IMR-90 (cell line): ENCODE results near the gene SLC38A8. TPM values are rescaled to one million over a fixed set of nuclear protein-coding genes. Genes with fewer than 3 reads are reported as not detected.

Source experiments
- ATAC-seq: fragments of 200-7000 bp; cut with Tn5 transposase; 2 replicates; pipeline ENCODE4 v1.9.1; 2020; ENCODE audit warnings: low read depth, mild to moderate bottlenecking, moderate library complexity
- BruUV-seq: library from RNA; stranded (reverse); fragments of 400-500 nt; replicated peaks from 2 replicates; lab custom pipeline; 2021; lab: Mats Ljungman, UMichigan
- CTCF ChIA-PET: fragments of 300-600 bp; formaldehyde crosslinking; extraction: SDS; loops from one replicate; lab custom pipeline; 2021; ENCODE audit warnings: antibody characterized with exemption; lab: Yijun Ruan, JAX
- POLR2A ChIA-PET: fragments of 300-600 bp; sonication (Branson Sonifier 250); formaldehyde crosslinking; loops from one replicate; lab custom pipeline; 2022; ENCODE audit warnings: antibody characterized with exemption; ENCODE audit not compliant: unreplicated experiment; lab: Charles Lee
- DNase-seq: peaks from one replicate; pipeline ENCODE4 v3.0.0; 2013
- H2AFZ ChIP-seq: replicated peaks from 2 replicates; pipeline ENCODE3; 2013; ENCODE audit warnings: low read length, mild to moderate bottlenecking; ENCODE audit not compliant: poor library complexity
- H2AK5ac ChIP-seq: 2 replicates; pipeline ENCODE4 v1.6.1; 2013; ENCODE audit warnings: low read depth, low read length, inconsistent platforms
- H2AK9ac ChIP-seq: replicated peaks from 2 replicates; pipeline ENCODE3; 2013; ENCODE audit warnings: mild to moderate bottlenecking, low read depth, low read length, moderate library complexity; ENCODE audit not compliant: poor library complexity
- H2BK120ac ChIP-seq: 2 replicates; pipeline ENCODE4 v1.6.1; 2013; ENCODE audit warnings: low read depth, low read length, inconsistent platforms
- H2BK15ac ChIP-seq: 3 replicates; pipeline ENCODE4 v1.6.1; 2013; ENCODE audit warnings: low read depth, low read length, inconsistent platforms
- H2BK20ac ChIP-seq: 2 replicates; pipeline ENCODE4 v1.6.1; 2013; ENCODE audit warnings: low read depth, mild to moderate bottlenecking, inconsistent platforms, low read length, moderate library complexity
- H2BK5ac ChIP-seq: 2 replicates; pipeline ENCODE4 v1.6.1; 2013; ENCODE audit warnings: mild to moderate bottlenecking, low read depth, low read length, inconsistent platforms; ENCODE audit not compliant: poor library complexity, severe bottlenecking
- H3K14ac ChIP-seq: replicated peaks from 2 replicates; pipeline ENCODE4 v1.6.1; 2013; ENCODE audit warnings: low read depth, low read length, inconsistent platforms
- H3K18ac ChIP-seq: 2 replicates; pipeline ENCODE4 v1.6.1; 2013; ENCODE audit warnings: low read depth, low read length, control low read depth
- H3K23ac ChIP-seq: 2 replicates; pipeline ENCODE4 v1.6.1; 2013; ENCODE audit warnings: low read depth, low read length, inconsistent platforms
- H3K27ac ChIP-seq: 2 replicates; pipeline ENCODE4 v1.5.1; 2013; ENCODE audit warnings: mild to moderate bottlenecking, control low read depth, low read length; ENCODE audit not compliant: insufficient read depth
- H3K27me3 ChIP-seq: 2 replicates; pipeline ENCODE4 v1.6.1; 2013; ENCODE audit warnings: low read length; ENCODE audit not compliant: control insufficient read depth, insufficient read depth
- H3K36me3 ChIP-seq: 2 replicates; pipeline ENCODE4 v1.6.1; 2013; ENCODE audit warnings: low read length, mixed read lengths; ENCODE audit not compliant: control insufficient read depth, insufficient read depth
- H3K4ac ChIP-seq: 2 replicates; pipeline ENCODE4 v1.6.1; 2013; ENCODE audit warnings: low read depth, low read length, inconsistent platforms
- H3K4me1 ChIP-seq: 2 replicates; pipeline ENCODE4 v1.6.1; 2013; ENCODE audit warnings: low read length, mixed read lengths; ENCODE audit not compliant: control insufficient read depth, insufficient read depth
- H3K4me2 ChIP-seq: 2 replicates; pipeline ENCODE4 v1.6.1; 2013; ENCODE audit warnings: low read depth, mild to moderate bottlenecking, control low read depth, low read length, moderate library complexity
- H3K4me3 ChIP-seq: 2 replicates; pipeline ENCODE4 v1.5.1; 2013; ENCODE audit warnings: low read depth, mild to moderate bottlenecking, control low read depth, low read length, moderate library complexity; ENCODE audit not compliant: insufficient read depth
- H3K56ac ChIP-seq: 2 replicates; pipeline ENCODE4 v1.6.1; 2013; ENCODE audit warnings: low read length, inconsistent platforms; ENCODE audit not compliant: insufficient read depth; ENCODE audit errors: extremely low read depth
- H3K79me1 ChIP-seq, 2 experiments: 2 replicates each; pipeline ENCODE4 v1.6.1; 2013; ENCODE audit warnings: low read length in 2 of 2, inconsistent platforms in 1 of 2, low read depth in 1 of 2
- H3K9ac ChIP-seq: 2 replicates; pipeline ENCODE4 v1.6.1; 2013; ENCODE audit warnings: low read depth, low read length, control low read depth
- H3K9me1 ChIP-seq: 2 replicates; pipeline ENCODE4 v1.6.1; 2013; ENCODE audit warnings: low read length, inconsistent platforms; ENCODE audit not compliant: insufficient read depth
- H3K9me3 ChIP-seq: 2 replicates; pipeline ENCODE4 v1.6.1; 2013; ENCODE audit warnings: low read length; ENCODE audit not compliant: control insufficient read depth, insufficient read depth
- H4K20me1 ChIP-seq: 2 replicates; pipeline ENCODE4 v1.6.1; 2013; ENCODE audit warnings: low read length, inconsistent platforms; ENCODE audit not compliant: insufficient read depth
- H4K5ac ChIP-seq: 2 replicates; pipeline ENCODE4 v1.6.1; 2013; ENCODE audit warnings: mild to moderate bottlenecking, low read depth, low read length, control low read depth
- H4K8ac ChIP-seq, 2 experiments: 2 replicates each; pipeline ENCODE4 v1.6.1; 2013; ENCODE audit warnings: low read depth in 2 of 2, low read length in 2 of 2, control low read depth in 1 of 2, inconsistent platforms in 1 of 2
- H4K91ac ChIP-seq: 2 replicates; pipeline ENCODE4 v1.6.1; 2013; ENCODE audit warnings: low read depth, low read length, inconsistent platforms; ENCODE audit not compliant: insufficient read depth
- BHLHE40 ChIP-seq: fragments of 150-350 bp; IDR thresholded peaks from 2 replicates; pipeline ENCODE4 v1.6.1; 2016; ENCODE audit warnings: mild to moderate bottlenecking, low read depth, low read length
- CEBPB ChIP-seq: IDR thresholded peaks from 2 replicates; pipeline ENCODE4 v1.6.1; 2012; ENCODE audit warnings: low read depth, low read length, improper control_type of control experiment
- FOS ChIP-seq: fragments of 150-350 bp; IDR thresholded peaks from 2 replicates; pipeline ENCODE4 v1.6.1; 2016; ENCODE audit warnings: low read depth, low read length
- MXI1 ChIP-seq: IDR thresholded peaks from 2 replicates; pipeline ENCODE4 v1.6.1; 2012; ENCODE audit warnings: low read depth, mild to moderate bottlenecking, low read length, moderate library complexity, borderline replicate concordance
- NFE2L2 ChIP-seq: fragments of 150-350 bp; IDR thresholded peaks from 2 replicates; pipeline ENCODE4 v1.6.1; 2016; ENCODE audit warnings: low read depth, mild to moderate bottlenecking, low read length
- RAD21 ChIP-seq: IDR thresholded peaks from 2 replicates; pipeline ENCODE4 v1.6.1; 2012; ENCODE audit warnings: low read length, improper control_type of control experiment
- RCOR1 ChIP-seq: IDR thresholded peaks from 2 replicates; pipeline ENCODE4 v1.6.1; 2012; ENCODE audit warnings: mild to moderate bottlenecking, low read length, improper control_type of control experiment; ENCODE audit not compliant: insufficient replicate concordance
- RFX5 ChIP-seq: IDR thresholded peaks from 2 replicates; pipeline ENCODE4 v1.8.0; 2012; ENCODE audit warnings: low read depth, mild to moderate bottlenecking, low read length, moderate library complexity
- WGBS, 2 experiments: methylation state at CpG; one replicate each; pipeline versions ENCODE4 v1.1.5 to v1.1.7; 2013; ENCODE audit warnings: missing lambda C conversion rate in 2 of 2; ENCODE audit not compliant: insufficient read length in 1 of 2; ENCODE audit errors: extremely low coverage in 2 of 2; 5-methylcytosine and 5-hydroxymethylcytosine counted together
- dilution Hi-C: fragments of 300-500 bp; cut with HindIII; formaldehyde crosslinking; loops from one replicate; pipeline ENCODE4 v1.14.3; 2018; ENCODE audit warnings: low sequenced_read_pairs; ENCODE audit not compliant: unreplicated experiment
- in situ Hi-C: fragments of 300-500 bp; cut with MboI; formaldehyde crosslinking; loops from 3 replicates; pipeline ENCODE4 v1.14.3; 2019; ENCODE audit warnings: low sequenced_read_pairs, inconsistent platforms, mixed read lengths
- intact Hi-C: fragments of 100-400 bp; cut with micrococcal nuclease; formaldehyde crosslinking; loops from 2 replicates; pipeline ENCODE4 v1.10.0; 2022
- polyA plus RNA-seq, 3 experiments: library from polyadenylated mRNA; depleted of rRNA; stranded (reverse); fragments of >200 nt; gene quantifications; 2 replicates each; pipeline ENCODE4 v1.2.3, GENCODE V29; 2012; ENCODE audit warnings: low replicate concordance in 1 of 3
- total RNA-seq: library from RNA; depleted of rRNA; stranded (reverse); fragments of >200 nt; gene quantifications from 2 replicates; pipeline ENCODE4 v1.2.3, GENCODE V29; 2012
- TF ChIP-seq, protein P1 (sequence below): fragments of 150-350 bp; IDR thresholded peaks from 2 replicates; pipeline ENCODE4 v1.6.1; 2016; ENCODE audit warnings: low read depth, mild to moderate bottlenecking, low read length, moderate library complexity, borderline replicate concordance
- TF ChIP-seq, protein P2 (sequence below): conservative IDR thresholded peaks from 2 replicates; pipeline ENCODE4 v1.5.1; 2012; ENCODE audit warnings: mild to moderate bottlenecking, low read depth, low read length, improper control_type of control experiment

SLC38A8 gene
- total and polyA plus RNA-seq, 2 of the 4 experiments (the other 2 are of a cell fraction) = not detected

DNA sequence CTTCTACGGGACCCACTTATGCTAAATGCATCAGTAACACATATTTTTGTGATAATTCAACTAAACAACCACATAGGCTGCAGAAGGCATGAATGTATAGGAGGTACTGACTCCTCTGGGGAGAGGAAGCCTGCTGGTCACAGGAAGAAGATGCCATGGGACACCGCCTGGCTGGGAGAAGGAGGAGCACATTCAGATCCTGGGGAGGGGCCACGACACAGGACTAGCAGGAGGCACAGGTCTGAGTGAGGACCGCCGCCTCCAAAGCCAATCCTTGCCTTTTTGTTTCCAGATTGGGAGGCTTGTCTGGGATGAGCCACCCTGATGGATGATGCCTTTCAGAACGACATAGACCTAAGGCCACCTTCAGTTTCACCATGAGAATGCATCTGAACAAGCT, 39.5 kb upstream of the SLC38A8 start:
- Histone ChIP-seq H2AK9ac (no peak overlapping the region), H3K27ac (no peak overlapping the region), H2AK5ac (no peak overlapping the region), H4K5ac (no peak overlapping the region), H3K9ac (no peak overlapping the region), H3K36me3 (peaks cover 46% of the 10 kb centered on the region), H3K4me2 (no peak overlapping the region), H2BK15ac (no peak overlapping the region), H3K56ac (no peak overlapping the region), H3K4me3 (no peak overlapping the region), H3K4me1 (no peaks in the 10 kb centered on the region), H3K27me3 (no peaks in the 10 kb centered on the region), H3K23ac (no peak overlapping the region), H4K91ac (no peak overlapping the region), H3K18ac (no peak overlapping the region), H4K20me1 (peaks cover 16% of the 10 kb centered on the region; the same call in 1 of the 2 replicates), H2BK120ac (no peak overlapping the region), H2AFZ (no peak overlapping the region), H3K14ac (no peak overlapping the region), H4K8ac (no peak overlapping the region), H2BK5ac (no peak overlapping the region), H3K79me1 (peaks cover 0 to 8% of the 10 kb centered on the region in 2 experiments; a peak in 2 of 4 replicates), H3K9me1 (no peaks in the 10 kb centered on the region), H3K4ac (no peak overlapping the region), H3K9me3 (no peaks in the 10 kb centered on the region), H2BK20ac (no peak overlapping the region)
- DNase-seq (no peak), ATAC-seq (no peak)
- in situ Hi-C loops (loop anchor here (10.0 kb wide), 1 partner anchor 403 kb away; no protein-coding TSS in a partner anchor), intact Hi-C loops (no loop called here), dilution Hi-C loops (no loop called here)
- WGBS, 2 experiments = no CpG with 5 or more reads among the region's 6 CpGs
- ChIA-PET POLR2A (no interaction called here), CTCF (no interaction called here)
- no peak for TF ChIP-seq CEBPB
- no peak for TF ChIP-seq NFE2L2
- TF ChIP-seq MXI1 = no peak
- no peak for TF ChIP-seq FOS
- TF ChIP-seq, protein P1, sequence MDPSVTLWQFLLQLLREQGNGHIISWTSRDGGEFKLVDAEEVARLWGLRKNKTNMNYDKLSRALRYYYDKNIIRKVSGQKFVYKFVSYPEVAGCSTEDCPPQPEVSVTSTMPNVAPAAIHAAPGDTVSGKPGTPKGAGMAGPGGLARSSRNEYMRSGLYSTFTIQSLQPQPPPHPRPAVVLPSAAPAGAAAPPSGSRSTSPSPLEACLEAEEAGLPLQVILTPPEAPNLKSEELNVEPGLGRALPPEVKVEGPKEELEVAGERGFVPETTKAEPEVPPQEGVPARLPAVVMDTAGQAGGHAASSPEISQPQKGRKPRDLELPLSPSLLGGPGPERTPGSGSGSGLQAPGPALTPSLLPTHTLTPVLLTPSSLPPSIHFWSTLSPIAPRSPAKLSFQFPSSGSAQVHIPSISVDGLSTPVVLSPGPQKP = no peak
- no peak for TF ChIP-seq RFX5
- TF ChIP-seq RAD21 = no peak
- no peak for TF ChIP-seq BHLHE40
- TF ChIP-seq, protein P2, sequence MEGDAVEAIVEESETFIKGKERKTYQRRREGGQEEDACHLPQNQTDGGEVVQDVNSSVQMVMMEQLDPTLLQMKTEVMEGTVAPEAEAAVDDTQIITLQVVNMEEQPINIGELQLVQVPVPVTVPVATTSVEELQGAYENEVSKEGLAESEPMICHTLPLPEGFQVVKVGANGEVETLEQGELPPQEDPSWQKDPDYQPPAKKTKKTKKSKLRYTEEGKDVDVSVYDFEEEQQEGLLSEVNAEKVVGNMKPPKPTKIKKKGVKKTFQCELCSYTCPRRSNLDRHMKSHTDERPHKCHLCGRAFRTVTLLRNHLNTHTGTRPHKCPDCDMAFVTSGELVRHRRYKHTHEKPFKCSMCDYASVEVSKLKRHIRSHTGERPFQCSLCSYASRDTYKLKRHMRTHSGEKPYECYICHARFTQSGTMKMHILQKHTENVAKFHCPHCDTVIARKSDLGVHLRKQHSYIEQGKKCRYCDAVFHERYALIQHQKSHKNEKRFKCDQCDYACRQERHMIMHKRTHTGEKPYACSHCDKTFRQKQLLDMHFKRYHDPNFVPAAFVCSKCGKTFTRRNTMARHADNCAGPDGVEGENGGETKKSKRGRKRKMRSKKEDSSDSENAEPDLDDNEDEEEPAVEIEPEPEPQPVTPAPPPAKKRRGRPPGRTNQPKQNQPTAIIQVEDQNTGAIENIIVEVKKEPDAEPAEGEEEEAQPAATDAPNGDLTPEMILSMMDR = no peak
- TF ChIP-seq RCOR1 = no peak
- no TSS peak for BruUV-seq
